Measurements from ENCODE around the gene DPF3.

DPF3 gene

DNA sequence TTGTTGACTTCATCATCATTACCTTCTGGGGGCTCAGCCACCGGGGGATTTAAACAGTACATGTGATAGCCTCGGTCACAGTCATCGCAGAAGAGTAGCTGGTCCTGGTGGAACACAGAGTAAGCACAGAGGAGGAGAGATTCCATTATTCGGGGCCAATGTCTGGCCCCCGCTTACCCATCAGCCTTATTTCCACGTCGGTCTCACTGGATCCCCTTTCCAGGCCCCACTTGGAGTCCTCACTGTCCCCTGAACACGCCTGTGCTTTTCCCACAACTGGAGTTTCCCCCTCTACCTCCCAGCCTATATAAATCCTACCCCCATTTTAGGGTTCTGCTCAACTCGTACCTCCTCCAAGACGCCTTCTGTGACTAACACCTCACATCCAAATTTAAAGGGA, 274.0 kb downstream of the DPF3 start:
- DNase-seq, result no peak

DNA sequence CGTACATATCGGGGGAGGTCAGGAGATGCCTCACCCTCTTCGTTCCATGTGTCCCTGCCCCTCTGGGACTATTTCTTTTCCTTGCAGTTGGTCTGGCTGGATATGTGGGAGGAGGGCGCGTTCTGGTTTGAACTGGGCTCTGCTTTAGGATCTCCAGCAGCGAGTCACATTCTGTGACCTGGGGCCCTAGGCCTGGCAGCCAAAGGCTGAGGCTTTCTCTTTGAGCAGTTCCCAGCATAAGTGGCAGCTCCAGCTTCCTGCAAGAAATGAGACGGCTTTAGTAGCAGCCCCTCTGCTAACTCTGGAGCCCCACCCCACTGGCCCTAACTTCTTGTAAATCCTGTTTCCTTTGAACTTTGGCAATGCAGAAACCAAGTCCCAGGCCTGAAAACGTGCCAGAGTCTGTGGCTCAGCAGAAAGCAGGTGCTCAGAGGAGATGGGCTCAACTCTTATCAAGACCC, 274.8 kb downstream of the DPF3 start:
- DNase-seq, result no peak

- DNase-seq, result no peak
Observed at GRCh38 chr14:72618424-72618823, 275.5 kb downstream of the DPF3 start.

- peak in 9 of 58 donors; percentile 7 to 66 (median 24) for DNase-seq
Observed at GRCh38 chr14:72617391-72618031, 276.4 kb downstream of the DPF3 start.

GRCh38 chr14:72616811-72617210, 277.1 kb downstream of the DPF3 start:
- no peak for DNase-seq

DNA sequence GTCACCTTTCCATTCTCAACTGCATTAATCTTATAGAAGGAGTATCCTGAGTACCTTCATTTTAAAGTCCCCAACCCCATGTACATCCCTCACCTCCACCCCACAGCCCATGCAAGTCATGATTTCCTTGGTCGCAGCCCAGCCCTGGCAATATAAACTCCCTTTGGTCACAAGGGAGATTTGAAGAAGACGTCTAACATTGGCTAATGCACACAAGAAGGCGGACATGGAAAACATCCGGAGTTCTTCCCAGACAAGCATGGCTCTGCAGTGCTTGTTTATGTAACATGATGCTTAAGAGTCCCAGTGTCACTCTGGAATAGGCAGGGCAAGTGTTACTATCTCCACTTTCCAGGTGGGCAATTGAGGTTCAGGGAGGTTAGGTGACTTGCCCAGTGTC, 277.6 kb downstream of the DPF3 start:
- no peak for DNase-seq

DNA sequence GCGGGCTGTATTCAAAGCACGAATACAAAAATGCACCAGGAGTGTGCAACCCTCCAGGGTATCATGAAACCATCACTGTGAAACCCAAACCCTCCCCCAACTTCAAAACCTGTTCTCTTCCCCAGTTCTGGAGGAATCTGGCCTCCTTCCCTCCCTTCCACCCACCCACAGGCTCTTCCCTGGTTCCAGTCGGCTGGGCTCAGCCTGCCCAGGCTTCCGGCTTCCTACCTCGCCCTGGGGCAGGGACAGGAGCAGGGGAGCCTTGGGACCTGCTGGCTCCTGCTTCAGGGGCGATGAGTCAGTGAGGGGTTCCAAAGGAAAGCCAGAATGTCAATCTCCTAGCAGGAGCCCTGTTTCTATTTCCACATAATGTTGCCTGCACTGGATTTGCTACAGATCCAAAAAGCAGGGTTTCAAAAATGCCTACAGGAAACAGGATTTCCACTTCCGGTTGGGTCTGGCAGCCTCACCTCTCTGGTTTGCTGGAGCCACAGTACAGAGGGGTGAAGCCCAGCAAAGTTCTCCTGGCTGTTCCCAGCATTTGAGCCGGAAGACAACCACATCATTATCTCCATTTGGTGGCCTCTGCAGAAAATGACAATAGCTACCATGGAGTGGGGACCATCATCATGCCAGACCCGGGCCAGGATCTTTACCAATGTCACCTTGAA, 278.3 kb downstream of the DPF3 start:
- peak in 4 of 58 donors; percentile 10 to 37 (median 17) for DNase-seq

DNA sequence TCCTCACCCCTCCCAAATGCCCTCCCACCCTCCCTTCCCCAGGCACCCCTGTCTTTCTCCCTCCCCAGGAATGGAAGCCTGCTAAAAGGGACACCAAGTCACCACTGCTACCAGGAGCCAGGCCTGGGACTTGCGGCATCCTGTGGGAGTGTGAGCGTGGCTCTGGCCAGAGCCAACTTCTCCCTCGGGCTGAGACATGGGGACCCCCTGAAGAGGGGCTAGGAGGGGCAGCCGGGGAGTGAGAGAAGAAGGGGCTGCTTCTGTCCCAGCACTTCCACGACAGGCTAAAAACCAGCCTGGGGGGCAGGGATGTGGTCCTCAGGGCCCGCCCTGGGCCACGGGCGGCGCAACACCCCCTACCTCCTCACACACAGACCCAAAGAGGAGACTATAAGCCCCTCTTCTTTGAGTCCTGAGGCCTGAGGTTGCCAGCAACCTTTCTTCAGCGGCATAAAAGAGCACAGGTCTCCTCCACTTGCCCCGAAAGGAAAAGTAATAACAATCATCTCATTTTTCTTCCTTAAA, 278.9 kb downstream of the DPF3 start:
- DNase-seq, result no peak

- no peak for DNase-seq
Observed at GRCh38 chr14:72614365-72614764, 279.5 kb downstream of the DPF3 start.

- DNase-seq, result no peak
Observed at GRCh38 chr14:72613975-72614319, 280.0 kb downstream of the DPF3 start.

DNA sequence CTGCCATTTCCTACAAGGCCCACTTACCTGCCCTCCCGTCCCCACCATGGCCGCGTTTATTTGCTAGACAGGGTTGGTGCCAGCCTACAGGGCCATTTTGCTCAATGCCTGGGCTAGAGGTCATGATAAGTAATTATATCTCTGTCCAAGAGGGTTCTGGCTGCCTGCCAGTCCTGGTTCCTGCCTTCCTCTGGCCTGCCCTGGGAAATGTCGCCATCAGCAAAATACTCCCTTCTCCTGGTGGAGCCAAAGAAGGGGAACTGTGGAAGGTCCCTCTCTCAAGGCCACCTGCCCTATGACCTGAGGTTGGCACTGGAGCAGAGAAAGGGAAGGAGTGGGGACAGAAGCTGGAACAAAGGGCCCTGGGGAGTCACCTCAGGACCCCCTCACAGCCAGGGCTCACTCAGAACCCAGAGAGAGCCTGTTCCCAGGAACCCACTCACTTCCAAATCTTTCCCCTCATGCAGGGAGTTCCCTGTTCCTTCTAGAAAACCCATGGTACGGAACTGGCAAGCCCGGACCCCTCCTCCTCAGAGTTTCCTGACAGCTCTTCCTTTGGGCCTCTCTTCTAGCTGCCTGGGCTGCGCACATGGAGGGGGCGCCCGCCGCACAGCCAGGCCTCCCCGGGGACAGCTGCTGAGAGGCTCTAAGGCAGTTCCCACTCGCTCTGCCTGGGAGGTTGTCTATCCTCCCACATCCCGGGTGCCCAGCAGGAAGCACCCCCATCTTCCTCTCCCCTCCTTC, 280.5 kb downstream of the DPF3 start:
- DNase-seq, result peak in 2 of 58 donors; percentile 22 to 30

GRCh38 chr14:72612041-72612440, 281.9 kb downstream of the DPF3 start:
- DNase-seq, result peak in 8 of 58 donors; percentile 14 to 68 (median 32)

- no peak for DNase-seq
Observed at GRCh38 chr14:72611506-72611905, 282.4 kb downstream of the DPF3 start.

GRCh38 chr14:72610831-72611200, 283.1 kb downstream of the DPF3 start:
- no peak for DNase-seq

DNA sequence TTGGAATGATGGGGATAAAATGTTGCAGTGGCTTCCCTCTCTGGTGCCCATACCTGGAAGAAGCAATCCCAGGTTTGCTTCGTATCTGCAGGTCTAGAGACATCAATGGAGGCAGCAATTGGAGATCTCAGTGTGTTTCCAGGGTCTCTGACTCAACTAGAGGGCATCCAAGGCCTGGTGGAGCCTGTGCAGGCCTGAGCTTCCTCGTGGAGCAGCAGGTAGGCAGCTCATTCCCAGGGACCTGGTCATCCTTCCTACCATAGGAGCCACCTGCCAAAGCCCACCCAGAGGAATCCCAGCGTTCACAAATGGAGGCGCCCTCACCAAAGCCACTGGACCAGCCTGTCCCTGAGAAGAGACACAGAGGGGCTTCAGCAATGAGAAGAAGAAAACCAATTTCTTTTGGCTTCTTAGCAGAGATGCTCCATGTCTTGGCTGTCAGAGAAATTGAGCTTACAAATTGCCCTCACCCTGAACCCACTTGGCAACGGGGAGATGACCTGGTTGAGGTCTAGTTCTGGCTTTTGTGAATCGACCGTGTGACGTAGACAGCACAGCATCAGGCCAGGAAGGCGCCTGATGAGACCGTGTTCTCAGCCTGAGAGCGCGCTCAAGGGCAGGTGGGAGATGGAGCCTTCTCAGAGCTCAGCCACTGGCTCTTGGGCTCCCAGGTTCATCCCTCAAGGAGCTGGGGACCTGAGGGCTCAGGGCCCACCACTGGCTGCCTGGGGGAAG, 283.6 kb downstream of the DPF3 start:
- DNase-seq, result no peak

- no peak for DNase-seq
Observed at GRCh38 chr14:72609205-72609916, 284.5 kb downstream of the DPF3 start.

DNA sequence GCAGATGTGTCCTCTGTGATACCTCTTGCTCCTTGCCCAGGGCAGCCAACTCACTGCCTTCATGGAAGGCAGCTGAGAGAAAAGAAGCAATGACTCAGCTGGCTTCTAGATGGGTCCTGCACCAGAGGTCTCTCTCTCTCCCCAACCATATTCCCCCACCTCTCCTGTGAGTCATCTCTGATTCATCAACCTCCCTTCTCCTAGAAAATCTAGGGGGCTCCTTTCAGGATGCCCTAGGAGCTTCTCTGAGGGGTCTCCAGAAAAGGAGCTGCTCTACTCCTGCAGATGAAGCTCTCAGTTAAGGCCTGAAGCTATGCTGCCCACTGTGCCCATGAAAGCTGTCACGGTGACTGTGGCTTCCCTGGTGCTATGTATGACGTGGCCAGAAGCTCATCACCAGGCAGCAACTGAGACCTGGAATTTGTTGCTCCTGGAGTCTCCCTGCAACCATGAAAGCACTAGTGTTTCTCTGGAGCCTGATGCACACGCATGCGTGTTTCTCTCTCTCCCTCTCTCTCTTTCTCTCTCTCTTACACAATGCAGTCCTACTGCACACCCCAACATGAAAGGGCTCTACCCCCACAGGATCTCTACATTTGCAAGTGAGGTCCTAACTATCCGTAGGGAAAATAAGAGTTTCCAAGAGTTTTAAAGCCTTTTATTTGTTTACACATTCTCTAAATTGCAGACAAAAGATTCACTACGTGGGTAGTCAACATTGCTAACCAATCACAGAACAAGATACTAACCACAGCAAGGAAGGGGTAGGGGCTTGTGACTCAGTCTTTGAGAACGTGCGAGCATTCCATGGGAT, 285.3 kb downstream of the DPF3 start:
- DNase-seq, result peak in 9 of 58 donors; percentile 12 to 51 (median 31)

GRCh38 chr14:72607386-72608130, 286.3 kb downstream of the DPF3 start:
- no peak for DNase-seq

DNA sequence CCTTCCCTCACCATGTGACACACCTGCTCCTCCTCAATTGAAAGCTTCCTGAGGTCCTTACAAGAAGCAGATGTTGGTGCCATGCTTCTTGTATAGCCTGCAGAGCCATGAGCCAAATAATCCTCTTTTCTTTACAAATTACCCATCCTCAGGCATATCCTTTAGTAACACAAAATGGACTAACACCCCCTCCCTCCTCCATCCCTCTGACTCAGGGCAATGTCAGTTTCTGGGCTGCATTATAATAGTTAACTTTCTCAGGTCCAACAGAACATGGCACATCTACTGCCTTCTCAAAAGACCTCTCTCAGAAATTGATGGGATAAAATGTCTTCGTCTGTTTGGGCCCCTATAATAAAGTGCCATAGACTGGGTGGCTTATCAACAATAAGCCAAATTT, 287.0 kb downstream of the DPF3 start:
- DNase-seq, result no peak
